Activated naive CD8-positive, alpha-beta T cell treated with anti-CD3 and anti-CD28 coated beads, Interleukin-2, amount 50 U/mL, for 16 hours (primary cell): ENCODE measurements around the gene CD6.

Experiments used
- DNase-seq: peaks from one replicate; pipeline ENCODE4 v3.0.0-alpha.2; 2020; ENCODE audit warnings: low read depth, low spot score

CD6 gene

GRCh38 chr11:60935676-60936442, 35.6 kb upstream of the CD6 start:
- no peak for DNase-seq

GRCh38 chr11:60936467-60937143, 34.9 kb upstream of the CD6 start:
- no peak for DNase-seq

- no peak for DNase-seq
These were observed 34.3 kb upstream of the CD6 start for GRCh38 chr11:60937144-60937527.

DNA sequence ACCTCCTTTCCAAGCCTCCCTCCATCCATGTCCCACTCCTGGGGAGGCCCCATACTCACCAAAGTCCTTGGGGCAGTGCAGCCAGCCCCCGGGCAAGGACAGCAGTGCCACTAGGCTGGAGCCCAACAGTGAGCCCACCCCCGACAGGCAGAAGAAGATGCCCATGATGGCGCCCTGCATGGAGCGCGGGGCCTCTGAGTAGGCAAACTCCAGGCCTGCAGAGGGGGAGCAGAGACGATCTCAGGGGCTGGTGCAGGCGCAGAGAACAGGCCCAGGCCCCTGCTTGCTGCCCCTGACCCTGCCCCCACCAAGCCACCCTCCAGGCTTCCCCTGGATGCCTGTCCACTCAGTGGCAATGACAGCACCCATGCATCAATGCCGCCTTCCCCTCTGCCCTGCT, 33.7 kb upstream of the CD6 start:
- DNase-seq = no peak

GRCh38 chr11:60938500-60938899, 33.0 kb upstream of the CD6 start:
- no peak for DNase-seq

- no peak for DNase-seq
These were observed 32.2 kb upstream of the CD6 start for GRCh38 chr11:60939301-60939700.

GRCh38 chr11:60939855-60940254, 31.6 kb upstream of the CD6 start:
- no peak for DNase-seq

DNA sequence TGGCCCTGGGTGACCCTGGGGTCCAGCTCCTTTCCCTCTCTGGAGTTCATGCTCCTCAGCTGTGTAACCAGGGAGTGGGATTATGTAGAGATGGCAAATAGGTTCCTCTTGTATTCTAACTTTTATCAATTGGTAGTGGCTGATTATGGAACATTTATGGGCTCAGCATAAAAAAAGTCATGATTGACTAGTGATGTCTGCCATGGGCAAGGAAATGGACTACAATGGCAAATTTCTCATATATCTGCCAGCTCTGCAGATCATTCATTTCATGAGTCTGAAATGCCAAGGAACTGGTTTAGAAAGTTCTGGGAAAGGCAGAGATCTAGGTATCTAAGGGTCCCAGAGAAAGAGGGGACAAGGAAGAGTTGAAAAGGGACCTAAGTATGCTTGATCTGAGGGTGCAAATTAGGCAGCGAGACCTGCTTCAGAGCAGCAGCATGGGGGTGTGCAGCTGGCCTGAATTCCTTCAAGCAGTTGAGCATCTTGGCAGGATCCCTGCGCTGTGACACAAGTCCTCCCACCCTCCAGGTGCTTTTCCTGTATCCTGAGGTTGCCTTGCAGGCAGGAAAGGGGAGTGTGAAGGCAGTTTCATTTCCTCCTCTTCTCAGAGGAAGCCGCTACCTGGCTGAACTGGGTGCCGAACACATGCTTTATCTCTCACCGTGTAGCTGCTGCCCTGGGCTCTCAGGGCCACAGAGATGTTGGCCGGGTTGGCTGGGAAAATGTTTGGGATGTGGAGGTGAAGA, 29.9 kb upstream of the CD6 start:
- no peak for DNase-seq

GRCh38 chr11:60942219-60942618, 29.3 kb upstream of the CD6 start:
- DNase-seq = no peak

- no peak for DNase-seq
These were observed 28.4 kb upstream of the CD6 start for GRCh38 chr11:60942970-60943565.

DNA sequence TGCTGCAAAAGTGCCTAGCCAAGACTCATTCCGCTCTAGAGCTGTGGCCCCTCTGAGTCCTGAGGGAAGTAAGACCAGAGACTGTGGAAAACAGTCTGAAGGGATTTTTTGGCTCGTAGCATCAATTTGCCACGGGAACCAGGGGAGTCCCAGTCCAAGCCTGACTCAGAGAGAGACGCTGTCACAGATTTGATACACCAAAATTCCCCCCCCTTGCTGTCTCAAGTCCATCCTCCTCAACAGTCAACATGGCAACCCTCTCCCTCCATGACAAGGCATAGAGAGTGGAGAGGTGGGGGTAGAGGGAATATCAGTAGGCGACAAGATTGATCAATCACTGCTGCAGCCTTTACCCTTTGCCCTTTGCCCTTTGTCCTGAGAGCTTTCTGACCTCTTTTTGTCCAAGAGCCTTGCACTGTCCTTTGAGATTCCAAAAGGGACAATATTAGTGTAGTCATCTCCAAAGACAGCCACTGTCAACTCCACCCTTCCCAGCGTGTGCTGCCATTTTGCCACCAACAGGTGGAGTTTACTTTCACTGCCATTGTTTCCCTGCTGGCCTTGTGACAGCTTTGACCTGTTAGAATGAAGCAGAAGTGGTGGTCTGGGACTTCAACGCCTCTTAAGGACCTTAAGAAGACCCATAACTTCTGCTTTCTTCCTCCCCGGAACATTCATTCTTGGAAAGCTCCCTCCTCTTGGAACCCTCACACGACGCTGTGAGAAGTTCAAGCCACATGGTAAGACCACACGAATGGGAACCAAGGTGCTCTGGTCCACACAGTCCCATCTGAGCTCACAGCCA, 26.8 kb upstream of the CD6 start:
- no peak for DNase-seq

GRCh38 chr11:60945295-60945667, 26.2 kb upstream of the CD6 start:
- DNase-seq = no peak

DNA sequence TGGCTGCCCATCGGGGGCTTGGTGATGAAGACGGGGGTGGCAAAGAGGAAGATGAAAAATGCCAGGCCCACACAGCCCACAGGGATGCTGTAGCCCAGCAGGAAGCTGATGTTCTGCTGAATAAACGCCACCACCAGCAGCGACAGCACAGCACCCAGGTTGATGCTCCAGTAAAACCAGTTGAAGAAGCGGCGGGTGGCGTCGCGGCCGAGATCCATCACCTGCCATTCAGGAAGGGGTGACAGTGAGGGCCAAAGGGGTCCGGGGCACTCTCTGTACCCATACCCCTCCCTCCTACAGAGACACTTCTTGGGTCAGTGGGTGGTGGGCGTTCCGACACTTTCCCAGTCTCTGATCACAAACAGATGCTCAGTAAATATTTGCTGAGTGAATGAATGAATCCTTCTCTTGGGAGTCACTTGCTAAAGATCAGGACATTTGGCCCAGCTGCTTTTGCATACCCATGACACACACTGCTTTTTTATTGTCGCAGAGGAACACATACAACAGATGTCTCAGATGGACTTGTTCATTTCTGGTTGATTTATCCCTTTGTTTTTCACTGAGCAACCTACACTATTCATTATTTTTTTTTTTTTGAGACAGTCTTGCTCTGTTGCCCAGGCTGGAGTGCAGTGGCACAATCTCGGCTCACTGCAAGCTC, 24.7 kb upstream of the CD6 start:
- no peak for DNase-seq

DNA sequence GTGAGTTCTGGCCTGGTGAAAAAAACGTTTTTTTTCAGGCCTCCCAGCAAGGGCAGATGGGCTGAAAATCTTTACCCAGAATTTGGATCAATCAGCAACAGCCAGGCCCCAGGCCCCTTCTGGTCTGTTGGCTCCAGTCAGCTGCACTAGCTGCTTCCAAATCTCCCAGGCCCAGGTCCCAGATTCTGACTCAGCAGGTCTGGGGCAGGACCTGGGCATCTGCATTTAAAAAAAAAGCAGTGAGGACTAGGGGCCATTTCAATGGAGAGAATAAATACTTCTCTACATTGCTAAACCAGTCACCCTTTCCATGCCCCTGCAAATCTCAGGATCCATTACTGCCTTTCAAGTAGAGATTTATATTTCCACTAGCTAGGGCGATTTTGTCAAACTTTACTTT, 23.8 kb upstream of the CD6 start:
- no peak for DNase-seq

GRCh38 chr11:60948250-60948649, 23.2 kb upstream of the CD6 start:
- DNase-seq = no peak

DNA sequence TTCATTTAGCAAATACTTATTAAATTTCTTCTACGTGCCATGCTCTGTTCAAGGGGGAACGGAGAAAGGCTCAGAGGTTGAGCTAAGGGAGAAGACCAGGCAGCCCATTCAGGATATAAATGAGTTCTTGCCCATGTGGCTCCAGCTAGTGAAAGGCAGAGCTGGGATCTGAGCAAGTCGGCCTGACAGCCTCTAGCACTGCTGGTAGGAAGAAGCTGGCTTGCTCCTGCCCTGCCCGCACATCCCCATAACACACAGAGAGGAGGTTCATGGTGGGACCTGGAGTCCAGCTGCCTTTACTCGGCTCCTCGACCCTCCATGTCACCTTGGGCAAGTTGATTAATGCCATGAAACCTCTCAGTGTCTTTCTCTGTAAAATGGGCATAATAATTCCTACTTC, 21.5 kb upstream of the CD6 start:
- DNase-seq = no peak

DNA sequence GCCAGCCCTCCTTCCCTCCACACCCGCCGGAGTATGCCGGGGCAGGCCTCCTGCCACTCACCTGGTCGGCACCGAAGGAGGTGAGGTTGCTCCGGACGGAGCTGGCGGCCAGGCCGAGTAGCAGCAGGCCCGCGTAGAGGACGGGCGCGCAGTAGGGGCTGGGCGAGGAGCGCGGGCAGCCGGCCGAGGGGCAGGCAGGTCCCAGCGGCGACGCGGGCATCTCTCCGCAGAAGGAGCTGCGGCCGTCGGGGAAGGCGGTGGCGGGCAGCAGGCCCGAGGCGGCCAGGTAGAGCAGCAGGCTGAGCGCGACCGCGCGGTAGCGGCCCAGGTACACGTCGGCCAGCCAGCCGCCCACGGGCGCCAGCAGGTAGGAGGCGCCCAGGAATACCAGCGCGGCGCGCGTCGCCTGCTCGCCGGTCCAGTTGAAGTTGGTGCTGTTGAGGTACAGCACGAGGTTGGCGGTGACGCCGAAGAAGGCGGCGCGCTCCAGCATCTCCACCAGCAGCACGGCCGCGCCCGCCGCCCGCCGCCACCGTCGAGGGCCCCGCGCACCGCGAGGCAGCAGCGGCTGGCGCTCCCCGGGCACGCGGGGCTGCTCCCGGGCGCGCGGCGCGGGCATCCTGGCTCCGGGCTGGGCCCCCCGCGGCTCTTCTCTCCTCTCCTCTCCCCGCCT, 20.4 kb upstream of the CD6 start:
- no peak for DNase-seq

DNA sequence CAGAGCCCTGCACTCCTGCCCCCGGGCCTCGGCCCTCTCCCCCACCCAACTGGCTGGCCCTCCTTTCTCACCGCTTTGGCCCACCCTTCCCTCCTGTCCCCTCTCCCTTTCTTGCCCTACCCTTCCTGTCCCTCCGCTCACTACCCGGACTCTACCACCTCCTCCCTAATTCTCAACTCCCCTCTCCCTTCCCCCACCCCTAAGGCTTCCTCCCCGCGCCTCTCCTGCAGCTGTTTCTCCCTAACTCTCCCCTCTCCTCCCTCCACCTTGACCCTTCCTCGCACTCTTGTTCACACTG, 19.9 kb upstream of the CD6 start:
- no peak for DNase-seq

GRCh38 chr11:60951904-60952741, 19.4 kb upstream of the CD6 start, which contains the start of gene SLC15A3:
Gene SLC15A3 (minus strand): TSS chr11:60952176. CDS start chr11:60951551, 625 bp downstream.
- no peak for DNase-seq

DNA sequence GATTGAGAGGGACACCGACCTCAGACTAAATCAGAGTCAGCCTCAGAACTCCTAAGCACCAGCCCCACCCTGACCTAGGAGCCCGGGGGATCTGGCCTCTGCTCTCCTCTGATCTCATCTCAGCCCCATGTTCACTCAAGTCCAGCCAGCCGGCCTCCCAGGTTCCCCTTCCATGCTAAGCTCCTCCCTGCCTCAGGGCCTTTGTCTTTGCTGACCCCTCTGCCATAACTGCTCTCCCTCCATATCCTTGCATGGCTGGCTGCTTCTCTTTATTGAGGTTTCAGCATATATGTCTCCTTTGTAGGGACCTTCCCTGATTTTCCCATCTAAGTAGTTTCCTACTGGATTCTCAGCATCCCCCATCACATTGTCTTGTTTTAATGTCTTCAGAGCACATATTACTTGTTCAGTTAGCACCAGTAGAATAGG, 18.7 kb upstream of the CD6 start:
- no peak for DNase-seq
